GOT3 (cell line): ENCODE data around the gene RBM33.
"Not testable (repeated sequence)": the region's sequence is repeated elsewhere in the genome, so short reads cannot be mapped to it uniquely, and the experiment has no call there.

Experiments used
- DNase-seq: peaks from one replicate; lab custom pipeline; 2025; ENCODE audit warnings: mixed read lengths; lab: John Stamatoyannopoulos, UW

RBM33 gene

GRCh38 chr7:155665079-155665956 is 20.9 kb downstream of the RBM33 start:
- DNase-seq, result no peak

GRCh38 chr7:155665957-155666287 is 21.5 kb downstream of the RBM33 start:
- DNase-seq, result no peak

- no peak for DNase-seq
Measured at GRCh38 chr7:155667241-155667829, 22.9 kb downstream of the RBM33 start.

- DNase-seq, result no peak
Measured at GRCh38 chr7:155669717-155670505, 25.4 kb downstream of the RBM33 start.

- no peak for DNase-seq
Measured at GRCh38 chr7:155670521-155670920, 26.1 kb downstream of the RBM33 start.

GRCh38 chr7:155674556-155674955 is 30.1 kb downstream of the RBM33 start:
- DNase-seq, result no peak

- no peak for DNase-seq
Measured at GRCh38 chr7:155676052-155676451, 31.6 kb downstream of the RBM33 start.

GRCh38 chr7:155677688-155678087 is 33.2 kb downstream of the RBM33 start:
- no peak for DNase-seq

GRCh38 chr7:155680124-155680523 is 35.7 kb downstream of the RBM33 start:
- no peak for DNase-seq

GRCh38 chr7:155680864-155681263 is 36.4 kb downstream of the RBM33 start:
- DNase-seq, result no peak

- DNase-seq, result no peak
Measured at GRCh38 chr7:155681663-155682062, 37.2 kb downstream of the RBM33 start.

- no peak for DNase-seq
Measured at GRCh38 chr7:155682484-155682883, 38.0 kb downstream of the RBM33 start.

- no peak for DNase-seq
Measured at GRCh38 chr7:155683098-155683497, 38.6 kb downstream of the RBM33 start.

GRCh38 chr7:155683714-155684113 is 39.3 kb downstream of the RBM33 start:
- no peak for DNase-seq

GRCh38 chr7:155684543-155684942 is 40.1 kb downstream of the RBM33 start:
- no peak for DNase-seq

- no peak for DNase-seq
Measured at GRCh38 chr7:155685070-155685790, 40.8 kb downstream of the RBM33 start.

GRCh38 chr7:155685791-155686160 is 41.3 kb downstream of the RBM33 start:
- DNase-seq, result no peak

- not testable (repeated sequence) for DNase-seq
Measured at GRCh38 chr7:155686620-155687324, 42.3 kb downstream of the RBM33 start.

- DNase-seq, result not testable (repeated sequence)
Measured at GRCh38 chr7:155688237-155688636, 43.8 kb downstream of the RBM33 start.

GRCh38 chr7:155690655-155691054 is 46.2 kb downstream of the RBM33 start:
- DNase-seq, result not testable (repeated sequence)

- no peak for DNase-seq
Measured at GRCh38 chr7:155692317-155692716, 47.9 kb downstream of the RBM33 start.

GRCh38 chr7:155693826-155694225 is 49.4 kb downstream of the RBM33 start:
- no peak for DNase-seq
